Activated CD4-positive, alpha-beta T cell treated with anti-CD3 and anti-CD28 coated beads for 24 hours (primary cell): Measurements from ENCODE around the gene CGB3.
"Not testable (repeated sequence)": the region's sequence is repeated elsewhere in the genome, so short reads cannot be mapped to it uniquely, and the experiment has no call there.

Experiments
- DNase-seq, 2 donors: peaks; one replicate each; pipeline ENCODE4 v3.0.0-alpha.2; 2020; ENCODE audit warnings: low read depth in 2 of 2

Gene CGB3

GRCh38 chr19:49042666-49043065 lies 18.5 kb upstream of the CGB3 start:
- not testable (repeated sequence) for DNase-seq

- no peak for DNase-seq
Measured at GRCh38 chr19:49042177-49042576, 18.0 kb upstream of the CGB3 start.

- not testable (repeated sequence) for DNase-seq
Measured at GRCh38 chr19:49039736-49040135, 15.6 kb upstream of the CGB3 start.

GRCh38 chr19:49038557-49039276 lies 14.6 kb upstream of the CGB3 start:
- DNase-seq: not testable (repeated sequence)

GRCh38 chr19:49038111-49038510 lies 14.0 kb upstream of the CGB3 start:
- DNase-seq: not testable (repeated sequence)

GRCh38 chr19:49036815-49037214 lies 12.7 kb upstream of the CGB3 start, which contains the start of gene CGB1:
TSS of gene CGB1 (minus strand) at chr19:49036895. CDS start at chr19:49036711, 184 bp downstream.
- peak in 1 of 2 donors; percentile 37 for DNase-seq

- peak; percentile 58 to 73 for DNase-seq
Measured at GRCh38 chr19:49031642-49032301, 7.6 kb upstream of the CGB3 start, which contains the start of gene CGB2. TSS of gene CGB2 (plus strand) at chr19:49031890. CDS start at chr19:49032096, 206 bp downstream.

- not testable (repeated sequence) for DNase-seq
Measured at GRCh38 chr19:49030323-49030722, 6.2 kb upstream of the CGB3 start.

- DNase-seq: not testable (repeated sequence)
Measured at GRCh38 chr19:49029749-49030148, 5.6 kb upstream of the CGB3 start.

- DNase-seq: not testable (repeated sequence)
Measured at GRCh38 chr19:49028686-49029085, 4.6 kb upstream of the CGB3 start.

GRCh38 chr19:49025599-49025998 lies 1.5 kb upstream of the CGB3 start:
- DNase-seq: not testable (repeated sequence)

GRCh38 chr19:49025088-49025487 lies 955 bp upstream of the CGB3 start:
- DNase-seq: not testable (repeated sequence)

GRCh38 chr19:49022116-49022515 lies 2.0 kb downstream of the CGB3 start:
- no peak for DNase-seq

GRCh38 chr19:49020931-49021895 lies 2.9 kb downstream of the CGB3 start:
- DNase-seq: no peak

- DNase-seq: no peak
Measured at GRCh38 chr19:49020342-49020741, 3.8 kb downstream of the CGB3 start.

- DNase-seq: peak; percentile 43 to 59
Measured at GRCh38 chr19:49019242-49019932, 4.7 kb downstream of the CGB3 start.

GRCh38 chr19:49018388-49019241 lies 5.5 kb downstream of the CGB3 start:
- not testable (repeated sequence) for DNase-seq

- DNase-seq: peak; percentile 38 to 39
Measured at GRCh38 chr19:49017666-49018351, 6.3 kb downstream of the CGB3 start.

GRCh38 chr19:49017041-49017665 lies 7.0 kb downstream of the CGB3 start, which contains the start of gene LHB:
TSS of gene LHB (minus strand) at chr19:49017091. CDS start at chr19:49017081, 10 bp downstream.
- no peak for DNase-seq
